Measurements from ENCODE around the gene DECR2. TPM values are rescaled to one million over a fixed set of nuclear protein-coding genes. Genes with fewer than 3 reads are reported as not detected.

Gene DECR2
- total and polyA plus RNA-seq, 2 experiments from 2014 or later = 54.5 to 80.5 TPM

DNA sequence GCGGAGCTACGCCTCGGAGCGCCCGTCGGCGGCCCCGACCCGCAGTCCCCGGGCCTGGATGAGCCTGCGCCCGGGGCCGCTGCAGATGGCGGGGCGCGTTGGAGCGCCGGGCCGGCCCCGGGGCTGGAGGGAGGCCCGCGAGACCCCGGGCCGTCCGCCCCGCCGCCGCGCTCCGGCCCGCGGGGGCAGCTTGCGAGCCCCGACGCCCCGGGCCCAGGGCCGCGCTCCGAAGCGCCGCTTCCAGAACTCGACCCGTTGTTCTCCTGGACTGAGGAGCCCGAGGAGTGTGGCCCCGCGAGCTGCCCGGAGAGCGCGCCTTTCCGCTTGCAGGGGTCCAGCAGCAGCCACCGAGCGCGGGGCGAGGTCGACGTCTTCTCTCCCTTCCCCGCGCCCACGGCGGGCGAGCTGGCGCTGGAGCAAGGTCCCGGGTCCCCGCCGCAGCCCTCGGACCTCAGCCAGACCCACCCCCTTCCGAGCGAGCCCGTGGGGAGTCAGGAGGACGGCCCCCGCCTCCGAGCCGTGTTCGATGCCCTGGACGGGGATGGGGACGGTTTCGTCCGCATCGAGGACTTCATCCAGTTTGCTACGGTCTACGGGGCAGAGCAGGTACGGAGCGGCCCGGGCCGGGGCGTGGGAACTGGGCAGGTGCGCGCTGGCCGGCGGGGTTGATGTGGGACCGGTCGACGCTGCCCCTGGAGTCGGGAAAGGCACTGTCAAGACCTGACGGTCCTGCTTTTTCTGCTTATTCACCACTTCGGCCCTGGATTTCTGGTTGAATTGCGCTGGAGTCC lies 24.6 kb downstream of the DECR2 start:
- DNase-seq (ENCODE audit: low spot score) = peak; percentile 36
- peaks cover 28% of the 10 kb centered on the region for H4K20me1 ChIP-seq (ENCODE audit: insufficient read depth, poor library complexity, severe bottlenecking)
- H3K4me2 ChIP-seq = peak overlapping the region; percentile 96
- no peaks in the 10 kb centered on the region for H3K9me2 ChIP-seq (replicated peaks; ENCODE audit: insufficient read depth)
- no peak for TF ChIP-seq EZH2 (IDR thresholded peaks at IDR 0.05; ENCODE audit: borderline replicate concordance)
- TF ChIP-seq EZH2phosphoT487 (IDR thresholded peaks at IDR 0.05; ENCODE audit: low read depth, severe bottlenecking, unreplicated experiment) = no peak
- TF ChIP-seq, protein P1, sequence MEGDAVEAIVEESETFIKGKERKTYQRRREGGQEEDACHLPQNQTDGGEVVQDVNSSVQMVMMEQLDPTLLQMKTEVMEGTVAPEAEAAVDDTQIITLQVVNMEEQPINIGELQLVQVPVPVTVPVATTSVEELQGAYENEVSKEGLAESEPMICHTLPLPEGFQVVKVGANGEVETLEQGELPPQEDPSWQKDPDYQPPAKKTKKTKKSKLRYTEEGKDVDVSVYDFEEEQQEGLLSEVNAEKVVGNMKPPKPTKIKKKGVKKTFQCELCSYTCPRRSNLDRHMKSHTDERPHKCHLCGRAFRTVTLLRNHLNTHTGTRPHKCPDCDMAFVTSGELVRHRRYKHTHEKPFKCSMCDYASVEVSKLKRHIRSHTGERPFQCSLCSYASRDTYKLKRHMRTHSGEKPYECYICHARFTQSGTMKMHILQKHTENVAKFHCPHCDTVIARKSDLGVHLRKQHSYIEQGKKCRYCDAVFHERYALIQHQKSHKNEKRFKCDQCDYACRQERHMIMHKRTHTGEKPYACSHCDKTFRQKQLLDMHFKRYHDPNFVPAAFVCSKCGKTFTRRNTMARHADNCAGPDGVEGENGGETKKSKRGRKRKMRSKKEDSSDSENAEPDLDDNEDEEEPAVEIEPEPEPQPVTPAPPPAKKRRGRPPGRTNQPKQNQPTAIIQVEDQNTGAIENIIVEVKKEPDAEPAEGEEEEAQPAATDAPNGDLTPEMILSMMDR (IDR thresholded peaks at IDR 0.05; ENCODE audit: poor library complexity) = no peak
- H3K36me3 ChIP-seq (replicated peaks; ENCODE audit: insufficient read depth, low read depth) = no peaks in the 10 kb centered on the region
- 0% methylated on average over 38 of the region's 97 CpGs for WGBS (ENCODE audit: low lambda C conversion rate, missing lambda C conversion rate)
- no peaks in the 10 kb centered on the region for H3K9me3 ChIP-seq (ENCODE audit: low read depth)
- peak overlapping the region; percentile 44 for H3K4me3 ChIP-seq
- no peak overlapping the region for H2AFZ ChIP-seq
- no peak overlapping the region for H3K27ac ChIP-seq
- H3K79me2 ChIP-seq = peaks cover 51% of the 10 kb centered on the region
- peaks cover 24% of the 10 kb centered on the region for H3K4me1 ChIP-seq (ENCODE audit: insufficient read depth)
- no peaks in the 10 kb centered on the region for H3K27me3 ChIP-seq

DNA sequence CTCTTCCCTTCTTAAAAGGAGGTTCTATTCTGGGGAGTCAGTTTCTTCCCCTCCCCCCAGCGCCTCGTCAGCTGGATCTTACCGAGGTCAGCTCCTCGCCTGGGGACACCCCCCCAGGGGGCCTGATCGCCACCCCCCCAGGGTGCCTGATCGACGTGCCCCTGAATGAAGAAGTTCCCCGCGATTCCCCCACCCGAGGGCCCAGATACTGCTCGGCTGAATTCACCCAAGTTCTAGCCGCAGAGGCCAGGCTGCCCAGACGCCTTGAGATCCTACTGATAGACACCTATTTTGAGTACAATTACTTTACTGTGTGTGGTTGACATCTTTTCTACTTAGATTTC lies 25.2 kb downstream of the DECR2 start:
- peaks cover 24% of the 10 kb centered on the region for H3K4me1 ChIP-seq (ENCODE audit: insufficient read depth)
- peaks cover 57% of the 10 kb centered on the region for H3K79me2 ChIP-seq
- no peaks in the 10 kb centered on the region for H3K9me2 ChIP-seq (replicated peaks; ENCODE audit: insufficient read depth)
- no peaks in the 10 kb centered on the region for H3K27me3 ChIP-seq
- peak overlapping the region; percentile 96 for H3K4me2 ChIP-seq
- WGBS (ENCODE audit: low lambda C conversion rate, missing lambda C conversion rate) = 13% methylated on average over 9 of the region's 13 CpGs
- no peak overlapping the region for H3K27ac ChIP-seq
- H4K20me1 ChIP-seq (ENCODE audit: insufficient read depth, poor library complexity, severe bottlenecking) = peaks cover 33% of the 10 kb centered on the region
- no peak overlapping the region for H2AFZ ChIP-seq
- no peaks in the 10 kb centered on the region for H3K9me3 ChIP-seq (ENCODE audit: low read depth)
- H3K36me3 ChIP-seq (replicated peaks; ENCODE audit: insufficient read depth, low read depth) = no peaks in the 10 kb centered on the region
- H3K4me3 ChIP-seq = peak overlapping the region; percentile 44
- DNase-seq (ENCODE audit: low spot score) = no peak
- no peak for TF ChIP-seq EZH2phosphoT487 (IDR thresholded peaks at IDR 0.05; ENCODE audit: low read depth, severe bottlenecking, unreplicated experiment)
- TF ChIP-seq, protein P1 (IDR thresholded peaks at IDR 0.05; ENCODE audit: poor library complexity) = no peak
- TF ChIP-seq EZH2 (IDR thresholded peaks at IDR 0.05; ENCODE audit: borderline replicate concordance) = no peak

DNA sequence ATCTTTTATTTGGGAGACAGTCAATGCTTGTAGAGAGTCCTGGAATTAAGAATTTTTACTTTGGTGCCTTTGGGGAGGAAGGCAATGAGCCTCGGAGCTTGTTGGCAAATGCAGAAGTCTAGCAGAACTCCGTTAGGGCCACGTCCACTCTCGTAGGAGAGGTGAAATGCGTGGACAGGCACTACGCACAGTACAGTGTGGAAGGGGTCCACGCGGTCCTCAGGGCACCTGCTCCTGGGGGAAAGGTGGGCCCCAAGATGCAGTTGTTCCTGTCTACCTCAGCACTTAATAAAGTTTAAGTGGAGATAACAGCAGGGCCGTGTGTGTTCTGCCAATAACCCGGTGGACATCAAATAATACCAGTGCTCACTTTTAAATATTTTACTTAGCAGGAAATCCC lies 25.6 kb downstream of the DECR2 start:
- Histone ChIP-seq H3K27me3 (no peaks in the 10 kb centered on the region), H3K9me2 (replicated peaks; ENCODE audit: insufficient read depth) (no peaks in the 10 kb centered on the region), H2AFZ (no peak overlapping the region), H3K36me3 (replicated peaks; ENCODE audit: insufficient read depth, low read depth) (no peaks in the 10 kb centered on the region), H3K4me2 (peak overlapping the region; percentile 96), H4K20me1 (ENCODE audit: insufficient read depth, poor library complexity, severe bottlenecking) (peaks cover 34% of the 10 kb centered on the region), H3K27ac (no peak overlapping the region), H3K9me3 (ENCODE audit: low read depth) (no peaks in the 10 kb centered on the region), H3K79me2 (peaks cover 59% of the 10 kb centered on the region), H3K4me1 (ENCODE audit: insufficient read depth) (peaks cover 24% of the 10 kb centered on the region), H3K4me3 (peak overlapping the region; percentile 44)
- 43% methylated on average over 10 of the region's 10 CpGs for WGBS (ENCODE audit: low lambda C conversion rate, missing lambda C conversion rate)
- TF ChIP-seq EZH2 (IDR thresholded peaks at IDR 0.05; ENCODE audit: borderline replicate concordance) = no peak
- TF ChIP-seq EZH2phosphoT487 (IDR thresholded peaks at IDR 0.05; ENCODE audit: low read depth, severe bottlenecking, unreplicated experiment) = no peak
- DNase-seq (ENCODE audit: low spot score) = no peak

DNA sequence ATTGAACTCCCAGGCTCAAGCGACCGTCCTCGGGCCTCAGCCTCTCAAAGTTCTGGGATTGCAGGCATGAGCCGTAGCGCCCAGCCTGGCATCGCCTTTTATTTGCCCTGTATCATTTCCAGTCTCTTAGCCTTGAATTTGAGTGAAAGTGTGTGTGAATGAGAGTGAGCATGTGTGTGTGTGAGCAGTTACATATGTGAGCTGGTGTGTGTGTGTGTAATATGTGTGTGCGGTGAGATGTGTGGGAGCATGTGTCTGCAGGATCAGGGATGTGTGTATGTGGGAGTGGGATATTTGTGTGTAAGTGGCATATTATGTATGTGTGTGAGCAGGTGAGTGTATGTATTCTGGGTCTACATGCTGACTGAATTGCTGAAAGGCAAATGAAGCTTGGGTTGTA lies 29.2 kb downstream of the DECR2 start:
- 98% methylated on average over 7 of the region's 7 CpGs for WGBS (ENCODE audit: low lambda C conversion rate, missing lambda C conversion rate)
- Histone ChIP-seq H4K20me1 (ENCODE audit: insufficient read depth, poor library complexity, severe bottlenecking) (peaks cover 34% of the 10 kb centered on the region), H3K36me3 (replicated peaks; ENCODE audit: insufficient read depth, low read depth) (no peaks in the 10 kb centered on the region), H3K79me2 (peaks cover 83% of the 10 kb centered on the region), H3K27me3 (no peaks in the 10 kb centered on the region), H3K9me2 (replicated peaks; ENCODE audit: insufficient read depth) (no peaks in the 10 kb centered on the region), H3K4me1 (ENCODE audit: insufficient read depth) (peaks cover 15% of the 10 kb centered on the region), H3K4me3 (no peak overlapping the region), H2AFZ (no peak overlapping the region), H3K9me3 (ENCODE audit: low read depth) (no peaks in the 10 kb centered on the region), H3K27ac (no peak overlapping the region), H3K4me2 (no peak overlapping the region)
- no peak for DNase-seq (ENCODE audit: low spot score)
- TF ChIP-seq, protein P1 (IDR thresholded peaks at IDR 0.05; ENCODE audit: poor library complexity) = no peak
- TF ChIP-seq EZH2phosphoT487 (IDR thresholded peaks at IDR 0.05; ENCODE audit: low read depth, severe bottlenecking, unreplicated experiment) = no peak
- TF ChIP-seq EZH2 (IDR thresholded peaks at IDR 0.05; ENCODE audit: borderline replicate concordance) = no peak
